ENCODE results near the gene PHF21A. TPM values are rescaled to one million over a fixed set of nuclear protein-coding genes. Genes with fewer than 3 reads are reported as not detected.
A peak's percentile ranks its signal among the peaks of the same experiment; 100 is the strongest.

Gene PHF21A
- total RNA-seq, 2 experiments from 2014 or later, result 36.2 to 40.4 TPM

GRCh38 chr11:46065681-46066080 lies 55.6 kb downstream of the PHF21A start:
- Mint-ChIP-seq H3K36me3 (ENCODE audit: low read depth) (peaks cover 7% of the 10 kb centered on the region), H3K4me3 (no peak overlapping the region), H3K9me3 (no peaks in the 10 kb centered on the region), H3K27ac (no peak overlapping the region), H3K4me1 (ENCODE audit: low read depth) (peaks cover 11% of the 10 kb centered on the region), H3K27me3 (no peaks in the 10 kb centered on the region)
- intact Hi-C loops (cut with micrococcal nuclease), result no loop called here
- no peak for DNase-seq
- POLR2A ChIA-PET, result no interaction called here
- peak; percentile 4 for ATAC-seq
- CTCF ChIA-PET, result interaction anchor here (1.0 to 1.2 kb wide), 2 partner anchors 14 to 26 kb away, joined by 3 read pairs; no protein-coding TSS in a partner anchor
- TF ChIP-seq CTCF (IDR thresholded peaks at IDR 0.05), result no peak

- no peaks in the 10 kb centered on the region for H3K9me3 Mint-ChIP-seq
- H3K4me1 Mint-ChIP-seq (ENCODE audit: low read depth), result peaks cover 6% of the 10 kb centered on the region
- DNase-seq (no peak), ATAC-seq (no peak)
- ChIA-PET CTCF (interaction anchor here (0.7 to 1.0 kb wide), 2 partner anchors 12 to 58 kb away, joined by 3 to 4 read pairs; no protein-coding TSS in a partner anchor), POLR2A (no interaction called here)
- intact Hi-C loops (cut with micrococcal nuclease), result no loop called here
- no peak for TF ChIP-seq CTCF (IDR thresholded peaks at IDR 0.05)
- H3K27ac Mint-ChIP-seq, result no peak overlapping the region
- H3K4me3 Mint-ChIP-seq, result no peak overlapping the region
- peaks cover 7% of the 10 kb centered on the region for H3K36me3 Mint-ChIP-seq (ENCODE audit: low read depth)
- H3K27me3 Mint-ChIP-seq, result no peaks in the 10 kb centered on the region
These were observed 57.0 kb downstream of the PHF21A start for GRCh38 chr11:46064221-46064620.

- Mint-ChIP-seq H3K9me3 (no peaks in the 10 kb centered on the region), H3K27ac (no peak overlapping the region), H3K4me3 (no peak overlapping the region), H3K4me1 (ENCODE audit: low read depth) (peaks cover 13% of the 10 kb centered on the region), H3K27me3 (no peaks in the 10 kb centered on the region), H3K36me3 (ENCODE audit: low read depth) (peaks cover 7% of the 10 kb centered on the region)
- DNase-seq (no peak), ATAC-seq (no peak)
- TF ChIP-seq CTCF (IDR thresholded peaks at IDR 0.05), result no peak
- POLR2A ChIA-PET, result no interaction called here
- intact Hi-C loops (cut with micrococcal nuclease), result no loop called here
- CTCF ChIA-PET, result no interaction called here
These were observed 58.1 kb downstream of the PHF21A start for GRCh38 chr11:46063138-46063537.

GRCh38 chr11:46060013-46060412 lies 61.2 kb downstream of the PHF21A start:
- POLR2A ChIA-PET, result no interaction called here
- intact Hi-C loops (cut with micrococcal nuclease), result no loop called here
- Mint-ChIP-seq H3K27ac (no peak overlapping the region), H3K36me3 (ENCODE audit: low read depth) (peaks cover 8% of the 10 kb centered on the region), H3K4me1 (ENCODE audit: low read depth) (peaks cover 23% of the 10 kb centered on the region), H3K4me3 (no peak overlapping the region), H3K27me3 (no peaks in the 10 kb centered on the region), H3K9me3 (no peaks in the 10 kb centered on the region)
- TF ChIP-seq CTCF (IDR thresholded peaks at IDR 0.05), result no peak
- DNase-seq (no peak), ATAC-seq (no peak)
- CTCF ChIA-PET, result interaction anchor here (1.0 to 1.7 kb wide), 3 partner anchors 25 to 95 kb away, joined by 3 to 4 read pairs (median 3); no protein-coding TSS in a partner anchor

- H3K36me3 Mint-ChIP-seq (ENCODE audit: low read depth), result peaks cover 8% of the 10 kb centered on the region
- ATAC-seq (peak; percentile 47), DNase-seq (no peak)
- H3K4me3 Mint-ChIP-seq, result no peak overlapping the region
- intact Hi-C loops (cut with micrococcal nuclease), result no loop called here
- H3K4me1 Mint-ChIP-seq (ENCODE audit: low read depth), result peaks cover 23% of the 10 kb centered on the region
- ChIA-PET CTCF (interaction anchor here (1.9 kb wide), 1 partner anchor 51 kb away, joined by 6 read pairs; no protein-coding TSS in a partner anchor), POLR2A (no interaction called here)
- H3K27me3 Mint-ChIP-seq, result no peaks in the 10 kb centered on the region
- no peaks in the 10 kb centered on the region for H3K9me3 Mint-ChIP-seq
- no peak for TF ChIP-seq CTCF (IDR thresholded peaks at IDR 0.05)
- no peak overlapping the region for H3K27ac Mint-ChIP-seq
These were observed 63.8 kb downstream of the PHF21A start for GRCh38 chr11:46057489-46057888.

Measured in activated CD8-positive, alpha-beta T cell treated with anti-CD3 and anti-CD28 coated beads for 36 hours (primary cell).